DMS79 treated with DMSO at 0.1 percent for 48 hours (cell line): Measurements from ENCODE around the gene TFR2.

Experiments
- DNase-seq: peaks from one replicate; lab custom pipeline; 2025; lab: John Stamatoyannopoulos, UW

TFR2 gene

DNA sequence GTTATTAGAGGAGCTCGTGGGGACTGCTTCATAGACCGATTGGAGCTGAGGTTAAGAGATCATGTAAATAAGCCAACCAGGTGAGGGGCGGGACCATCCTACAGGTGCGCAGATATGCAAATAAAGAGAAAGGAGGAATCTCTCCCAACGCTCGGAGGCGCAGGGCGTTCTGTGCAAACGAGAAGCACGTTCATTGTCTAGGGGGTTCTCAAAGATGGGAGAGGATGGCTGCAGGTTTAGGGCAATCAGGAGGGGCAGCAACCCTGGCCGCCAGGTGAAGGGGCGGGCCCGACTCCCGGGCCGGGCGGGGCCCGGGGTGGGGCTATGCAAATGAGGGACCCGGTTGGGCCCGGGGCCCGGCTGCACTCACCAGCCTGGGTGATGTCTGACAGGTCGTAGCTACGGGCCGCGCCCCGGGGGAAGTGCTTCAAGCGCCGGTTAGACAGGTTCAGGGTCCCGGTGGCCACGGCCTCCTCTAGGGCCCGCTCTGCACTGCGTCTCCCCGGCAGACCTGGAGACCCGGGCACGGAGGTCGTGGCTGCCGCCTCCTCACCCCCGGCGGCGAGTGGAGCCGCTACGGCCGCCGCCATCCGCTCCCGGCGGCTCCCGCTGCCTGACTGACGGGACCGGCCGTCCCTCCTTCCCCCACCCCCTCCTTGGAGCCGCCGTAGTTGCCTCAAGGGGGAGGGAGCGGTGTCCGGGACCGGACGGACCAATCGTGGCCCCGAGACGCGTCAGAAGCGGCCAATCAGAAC, 55.7 kb downstream of the TFR2 start, which contains the start of gene LRCH4:
Gene LRCH4, minus strand, starts transcription at position 619 of the 755 bp plus-strand sequence. Its CDS starts 29 bp downstream, at position 590.
- peak; percentile 70 for DNase-seq

DNA sequence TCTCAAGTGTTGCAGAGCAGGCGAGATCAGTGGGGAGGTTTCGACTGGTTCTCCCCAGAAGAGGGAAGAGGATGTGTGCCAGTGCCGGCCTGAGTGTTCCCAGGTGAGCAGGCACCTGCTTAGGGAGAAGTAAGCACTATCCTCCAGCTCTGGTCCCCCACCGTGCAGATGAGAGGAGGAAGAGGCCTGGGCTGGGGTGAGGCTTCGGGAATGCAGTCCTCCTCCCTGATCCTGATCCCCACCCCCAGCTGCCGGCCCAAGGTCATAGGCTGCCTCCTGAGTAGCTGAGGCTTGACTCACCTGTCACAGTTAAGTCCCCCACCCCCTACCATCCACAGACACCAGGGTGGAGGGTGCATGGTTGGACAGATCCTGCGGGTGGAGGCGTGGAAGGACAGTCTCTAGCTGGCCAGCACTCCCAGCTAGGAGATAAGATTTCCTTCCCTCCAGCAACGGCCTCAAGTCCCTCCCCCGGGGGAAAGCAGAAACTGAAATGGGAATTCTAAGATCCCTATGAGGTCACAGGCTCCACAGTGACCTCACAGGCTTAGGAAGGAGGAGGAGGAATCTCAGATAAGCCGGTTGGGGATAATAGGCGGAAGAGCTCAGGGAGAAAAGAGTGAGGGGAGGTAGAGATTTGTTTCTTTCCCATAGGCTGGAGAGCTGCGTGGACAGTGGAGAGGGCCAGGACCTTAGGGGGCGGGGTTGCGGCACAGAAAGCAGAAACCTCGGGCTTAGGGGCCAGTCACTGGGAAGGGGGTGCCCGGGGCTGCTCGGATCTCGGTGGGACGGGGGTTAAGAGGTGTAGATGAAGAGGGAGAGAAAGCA, 56.5 kb downstream of the TFR2 start:
- DNase-seq = peak; percentile 33

DNA sequence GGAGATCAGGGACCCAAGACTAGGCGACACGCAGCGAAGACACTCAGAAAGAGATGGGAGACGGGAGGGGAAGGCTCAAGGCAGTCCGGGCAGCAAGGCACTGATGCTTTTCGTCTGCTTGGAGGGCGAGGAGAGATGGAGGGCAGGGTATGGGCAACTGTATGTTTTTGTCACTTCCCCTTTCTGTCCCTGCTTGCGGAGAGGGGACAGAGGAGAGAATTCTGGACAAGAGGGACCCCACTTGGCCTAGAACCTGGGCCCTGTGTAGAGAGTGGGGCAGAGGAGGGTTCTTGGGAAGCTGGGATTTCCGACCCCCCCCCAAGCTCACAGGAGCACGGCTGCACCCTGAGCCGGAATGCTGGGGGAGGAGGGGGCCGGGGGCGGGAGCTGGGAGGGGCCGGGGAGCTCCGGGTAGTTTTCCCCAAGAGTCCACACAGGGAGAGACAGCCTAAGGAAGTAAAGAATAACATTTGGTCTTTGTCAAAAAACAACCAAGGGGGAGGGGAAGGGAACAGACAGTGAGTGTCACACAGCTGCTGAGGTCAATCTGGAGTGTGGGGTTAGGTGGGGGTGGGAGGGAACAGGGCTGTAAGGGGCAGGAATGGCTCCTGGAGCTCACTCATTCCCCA, 57.2 kb downstream of the TFR2 start:
- no peak for DNase-seq

DNA sequence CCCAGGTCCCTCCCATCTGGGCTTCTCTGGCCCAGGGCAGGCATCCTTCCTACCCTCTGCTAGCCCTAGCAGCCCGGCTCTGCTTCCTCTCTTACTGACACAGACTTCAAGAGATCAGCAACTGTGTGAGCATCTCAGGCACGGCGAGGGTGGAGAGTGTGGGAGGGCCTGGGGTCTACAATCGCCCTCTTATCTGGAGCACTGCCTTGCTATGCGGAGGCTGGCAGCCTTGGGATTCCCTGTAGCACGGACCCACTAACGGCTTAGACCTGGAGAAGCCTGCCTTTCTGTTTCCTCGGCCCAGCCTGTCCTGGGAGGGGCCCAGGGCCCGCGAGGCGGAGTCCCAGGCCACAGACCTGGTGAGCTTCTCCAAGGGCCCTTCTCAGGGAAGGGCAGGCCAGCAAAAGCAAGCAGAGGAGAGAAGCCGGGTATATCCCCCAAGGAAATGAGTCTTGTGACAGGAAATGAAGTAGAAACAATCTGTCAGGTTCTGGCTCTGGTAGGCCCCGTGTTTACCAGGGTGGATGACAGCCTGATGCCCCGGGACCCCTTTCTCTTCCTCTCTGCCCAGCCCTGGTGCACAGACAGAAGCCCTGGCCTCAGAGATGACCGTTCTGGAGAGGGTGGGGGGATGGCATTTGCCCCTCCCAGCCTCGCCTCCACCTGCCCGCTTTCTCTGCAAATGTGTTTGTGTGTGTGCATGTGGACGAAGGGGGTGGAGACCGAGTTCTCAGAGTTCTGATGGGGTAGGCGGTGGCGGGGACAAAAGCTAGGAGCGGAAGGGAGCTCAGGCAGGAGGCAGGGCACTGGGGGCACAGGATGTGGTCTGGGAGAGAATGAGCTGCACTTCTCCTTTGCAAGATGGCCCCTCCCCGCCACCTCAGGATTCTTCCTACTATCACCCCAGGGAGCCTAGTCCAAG, 58.0 kb downstream of the TFR2 start:
- DNase-seq = no peak

DNA sequence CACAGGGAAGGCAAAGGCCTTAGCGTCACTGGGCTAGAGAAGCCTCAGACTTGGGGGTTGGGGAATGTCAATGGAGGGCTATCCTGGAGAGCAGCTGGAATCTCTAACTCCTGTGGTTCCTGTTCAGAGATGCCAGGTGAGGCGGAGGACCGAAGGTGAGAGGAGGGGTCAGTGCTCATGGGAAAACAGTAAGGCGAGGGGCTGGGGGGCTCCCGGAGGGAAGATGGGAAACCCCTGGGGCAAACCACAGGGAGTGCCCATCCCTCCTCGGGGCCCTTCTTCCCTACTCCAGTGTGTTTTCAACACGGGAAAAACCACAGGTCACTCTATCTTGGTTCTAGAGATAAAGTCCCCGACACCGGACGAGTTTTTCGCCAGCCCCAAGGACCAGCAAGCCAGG, 58.7 kb downstream of the TFR2 start:
- DNase-seq = no peak

DNA sequence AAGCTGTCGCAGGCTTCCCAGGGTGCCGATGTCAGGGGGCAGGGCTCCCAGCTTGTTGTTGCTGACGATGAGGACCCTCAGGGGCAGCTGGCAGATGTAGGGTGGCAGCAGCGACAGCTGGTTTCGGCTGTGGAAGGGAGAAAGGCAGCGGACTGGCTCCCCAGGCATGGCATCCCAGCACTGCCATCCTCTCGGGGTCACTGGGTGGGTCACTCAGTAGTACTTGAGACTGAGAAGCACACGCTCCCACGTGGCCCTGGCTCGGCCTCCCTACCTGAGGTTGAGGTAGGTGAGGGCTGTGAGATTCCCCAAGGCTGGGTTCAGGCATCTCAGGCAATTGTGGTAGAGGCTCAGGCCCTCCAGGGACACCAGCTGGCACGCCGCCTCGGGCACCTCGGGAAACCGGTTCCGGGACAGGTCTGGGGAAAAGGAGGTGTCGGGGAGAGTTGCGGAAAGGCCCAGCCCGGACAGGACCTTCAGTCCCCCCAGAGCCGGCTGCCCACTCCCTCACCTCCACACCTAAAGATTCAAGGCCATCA, 59.2 kb downstream of the TFR2 start:
- peak; percentile 15 for DNase-seq

DNA sequence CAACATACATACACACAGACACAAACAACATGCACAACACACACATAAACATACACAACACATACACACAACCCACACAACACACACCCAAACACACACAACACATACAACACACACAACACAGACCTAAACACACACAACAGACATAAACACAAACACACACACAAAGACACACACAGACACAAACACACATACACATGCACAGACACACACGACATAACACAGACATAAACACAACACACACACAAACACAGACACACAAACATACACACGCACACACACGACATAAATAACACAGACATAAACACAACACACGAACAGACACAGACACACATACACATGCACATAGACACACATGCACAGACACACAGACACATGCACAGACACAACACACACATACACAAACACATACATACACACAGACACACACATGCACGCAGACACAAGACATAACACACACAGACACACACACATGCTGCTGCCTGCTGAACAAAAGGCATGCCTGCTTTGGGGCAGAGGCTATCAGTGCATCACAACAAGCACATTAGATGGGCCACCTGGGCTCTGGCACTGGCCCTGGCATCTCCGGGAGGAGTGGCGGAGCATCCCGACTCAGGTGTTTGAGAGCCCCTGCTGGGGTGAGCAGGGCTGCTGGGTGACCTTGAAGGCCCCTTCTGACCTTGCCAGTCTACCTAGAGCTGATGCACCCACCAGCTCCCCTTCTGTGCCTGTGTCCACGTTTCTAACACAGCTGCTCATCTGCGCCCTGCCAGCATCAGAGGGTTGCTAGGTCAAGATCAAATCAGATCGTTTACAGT, 60.7 kb downstream of the TFR2 start:
- DNase-seq = no peak

DNA sequence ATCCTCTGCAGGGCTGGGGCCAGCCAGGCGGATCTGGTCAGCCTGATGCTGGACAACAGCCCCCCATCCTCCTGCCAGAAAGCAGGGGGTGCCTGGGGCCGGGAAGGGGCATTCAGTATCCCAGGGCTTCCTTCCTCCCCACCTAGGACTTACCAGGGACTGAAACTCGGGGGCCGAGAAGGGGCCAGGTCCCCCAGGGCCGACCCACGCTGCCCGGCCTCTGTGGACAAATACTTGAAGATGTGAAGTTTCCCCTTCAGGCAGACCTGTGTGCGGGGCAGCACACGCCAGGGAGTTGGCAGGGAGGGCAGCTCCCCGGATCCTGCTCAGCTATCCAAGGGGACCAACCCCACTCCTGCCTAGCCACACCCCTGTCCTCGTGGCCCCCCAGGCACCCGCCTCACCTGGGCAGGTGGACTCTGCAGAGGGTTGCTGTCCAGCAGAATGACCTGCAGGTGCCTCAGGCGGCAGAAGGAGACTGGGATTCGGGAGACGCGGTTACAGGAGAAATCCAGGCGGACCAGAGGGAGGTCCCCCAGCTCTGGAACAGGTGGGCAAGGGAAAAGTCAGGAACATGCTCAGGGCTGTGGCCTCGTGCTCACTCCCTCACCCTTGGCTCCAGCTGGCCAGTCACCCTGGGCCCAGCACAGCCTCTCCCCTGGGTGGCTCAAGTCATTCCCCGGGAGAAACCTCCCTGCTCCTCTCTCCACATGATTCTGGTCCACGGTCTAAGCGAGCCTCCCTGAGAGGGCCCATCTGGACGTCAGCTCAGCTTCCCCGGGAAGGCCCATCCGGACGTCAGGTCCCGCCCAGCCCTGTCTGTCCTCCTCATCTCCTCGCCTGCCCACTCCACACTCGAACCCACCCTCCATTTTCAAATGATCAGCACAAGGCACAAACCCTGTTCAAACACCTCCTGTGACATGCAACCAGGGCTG, 62.8 kb downstream of the TFR2 start:
- DNase-seq = no peak

DNA sequence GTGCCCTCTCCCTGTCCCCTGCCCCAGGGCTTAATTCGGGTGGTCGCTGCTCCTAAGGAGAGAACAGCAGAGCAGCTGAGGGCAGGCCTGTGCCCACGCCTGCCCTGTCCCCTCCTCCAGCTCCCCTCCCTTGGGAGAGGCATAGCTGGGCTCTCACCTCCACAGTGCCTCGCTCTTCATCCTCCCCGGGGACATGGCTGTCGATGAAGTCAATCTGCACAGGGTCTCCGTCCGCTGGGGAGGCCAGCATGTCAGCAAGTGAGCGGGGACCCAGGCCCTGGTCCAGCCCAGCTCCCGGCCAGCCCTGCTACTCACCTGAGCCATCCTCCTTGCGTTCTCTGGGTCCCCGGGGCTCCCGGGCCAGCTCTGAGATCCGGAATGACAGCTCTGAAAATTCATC, 63.8 kb downstream of the TFR2 start:
- DNase-seq = no peak

DNA sequence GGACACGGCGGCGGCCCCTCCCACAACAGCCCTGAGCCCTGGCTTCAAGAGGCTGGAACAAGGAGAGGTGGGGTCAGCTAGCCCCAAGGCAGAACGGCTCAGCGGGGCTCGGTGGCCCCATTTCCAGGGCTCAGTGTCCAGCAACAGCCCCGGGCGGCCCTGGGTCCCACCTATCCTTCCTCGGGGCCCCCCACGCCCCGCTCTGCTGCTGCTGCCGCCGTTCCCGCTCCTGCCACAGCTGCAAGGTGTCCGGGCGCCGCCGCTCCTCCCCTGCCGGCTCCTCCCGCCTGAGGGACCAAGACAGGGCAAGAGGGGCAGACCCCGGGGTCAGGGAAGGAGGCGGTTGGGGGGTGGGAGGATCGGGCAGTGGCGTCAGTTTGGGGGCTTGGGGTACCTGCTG, 64.2 kb downstream of the TFR2 start:
- no peak for DNase-seq

DNA sequence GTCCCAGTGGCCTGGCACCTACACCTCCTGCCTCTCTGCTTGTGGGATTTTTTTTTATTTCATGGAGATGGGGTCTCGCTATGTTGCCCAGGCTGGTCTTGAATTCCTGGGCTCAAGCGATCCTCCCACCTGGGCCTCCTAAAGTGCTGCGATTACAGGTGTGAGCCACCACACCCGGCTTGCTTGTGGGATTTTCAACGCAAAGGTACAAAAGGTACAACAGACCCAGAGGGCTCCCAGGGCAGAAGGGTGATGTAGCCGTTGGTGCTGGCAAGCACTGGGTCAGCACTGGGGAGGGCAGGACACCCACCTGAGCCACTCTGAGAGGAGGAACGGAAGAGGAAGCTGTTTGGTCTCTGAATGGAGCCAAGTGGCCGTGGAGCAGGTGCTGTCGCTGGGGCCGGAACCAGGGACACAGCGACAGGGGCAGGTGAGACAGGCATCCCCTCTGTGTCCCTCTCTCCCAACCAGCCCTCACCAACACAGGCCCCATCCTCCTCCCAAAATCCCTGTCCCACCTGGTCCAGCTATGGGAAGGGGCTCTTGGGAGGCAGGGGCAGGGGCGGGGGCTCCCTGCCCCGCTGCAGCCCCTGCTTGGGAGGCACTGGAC, 64.9 kb downstream of the TFR2 start:
- no peak for DNase-seq

DNA sequence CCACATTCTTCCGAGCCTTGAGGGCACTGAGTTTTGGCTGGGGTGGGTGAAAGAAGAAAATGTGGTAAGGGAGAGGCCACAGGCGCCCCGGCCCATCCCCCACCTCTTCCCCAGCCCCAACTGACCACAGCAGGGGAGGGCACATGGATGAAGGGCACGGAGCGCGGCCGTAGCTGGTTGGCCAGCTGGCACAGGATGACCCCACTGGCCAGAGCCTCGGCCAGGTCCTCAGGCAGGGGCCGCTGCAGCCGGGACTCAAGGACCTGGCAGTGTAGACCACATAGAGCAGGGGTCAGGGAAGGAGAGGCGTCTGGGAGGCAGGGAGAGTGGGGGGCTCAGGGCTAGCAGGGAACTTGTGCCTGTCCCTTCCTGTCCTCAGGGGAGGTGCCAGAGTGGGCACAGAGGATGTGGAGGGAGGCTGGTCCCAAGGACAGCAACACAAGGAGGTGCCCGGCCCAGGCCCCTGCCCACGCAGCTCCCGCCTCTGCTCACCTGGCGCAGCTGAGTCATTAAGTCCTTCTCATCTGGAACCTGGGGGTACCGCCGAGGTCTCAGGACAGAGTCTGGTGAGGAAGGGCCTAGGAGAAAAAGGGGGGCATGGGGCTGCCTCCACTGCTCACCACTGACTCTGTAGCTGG, 65.5 kb downstream of the TFR2 start:
- DNase-seq = no peak

DNA sequence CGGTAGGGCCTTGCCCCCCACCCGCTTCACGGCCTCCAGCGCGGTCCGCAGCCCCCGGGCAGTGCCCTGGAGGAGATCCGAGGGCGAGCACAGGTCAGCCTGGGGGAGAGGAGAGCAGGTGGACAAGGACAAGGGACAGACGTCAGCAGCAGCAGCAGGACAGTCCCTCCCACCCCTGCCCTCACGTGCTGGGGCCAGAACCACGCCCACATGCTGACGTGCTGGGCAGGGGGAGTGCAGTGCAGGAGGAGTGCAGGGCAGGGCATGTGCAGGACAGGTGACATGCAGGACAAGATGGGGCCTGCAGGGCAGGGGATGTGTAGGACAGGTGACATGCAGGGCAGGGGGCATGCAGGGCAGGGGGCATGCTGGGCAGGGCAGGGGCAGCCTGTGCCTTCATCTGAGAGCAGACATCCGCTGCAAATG, 66.1 kb downstream of the TFR2 start:
- DNase-seq = no peak

DNA sequence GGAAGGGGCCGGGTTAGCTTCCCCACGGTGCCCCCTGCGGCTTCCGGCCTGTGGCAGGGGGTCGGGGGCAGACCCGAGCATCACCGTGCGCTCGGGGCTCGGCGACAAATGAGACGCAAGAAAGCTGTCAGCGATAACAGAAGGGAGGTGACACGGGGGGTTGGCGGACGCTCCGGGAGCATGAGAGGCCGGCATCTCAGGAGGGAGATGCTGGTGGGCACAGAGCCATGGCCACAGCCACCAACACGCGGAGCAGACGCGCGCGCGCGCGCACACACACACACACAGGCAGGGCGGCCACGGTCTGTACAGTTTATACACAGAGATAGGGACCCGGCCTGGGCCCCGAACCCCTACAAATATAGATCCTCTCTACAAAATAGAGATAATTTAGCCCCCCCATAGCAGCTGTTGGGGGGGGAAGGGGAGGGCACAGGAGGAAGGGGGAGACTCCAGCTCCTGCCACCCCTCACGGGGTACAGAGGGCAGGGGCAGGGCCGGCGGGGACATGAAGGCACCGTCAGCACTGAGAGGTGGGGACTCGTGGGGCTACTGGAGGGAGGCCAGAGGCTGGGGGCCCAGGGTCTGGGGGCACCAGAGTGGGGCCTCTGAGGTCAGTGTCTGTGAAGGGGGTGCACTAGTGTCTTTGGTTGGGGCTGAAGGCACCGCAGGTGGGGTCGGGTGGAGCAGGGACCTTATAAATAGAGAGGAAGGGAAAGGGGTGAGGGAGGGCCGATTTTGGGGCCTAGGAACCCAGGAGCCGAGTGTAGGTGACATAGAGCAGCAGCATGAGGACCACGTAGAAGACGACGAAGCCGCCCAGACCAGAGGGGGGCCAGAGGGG, 66.8 kb downstream of the TFR2 start:
- DNase-seq = no peak

DNA sequence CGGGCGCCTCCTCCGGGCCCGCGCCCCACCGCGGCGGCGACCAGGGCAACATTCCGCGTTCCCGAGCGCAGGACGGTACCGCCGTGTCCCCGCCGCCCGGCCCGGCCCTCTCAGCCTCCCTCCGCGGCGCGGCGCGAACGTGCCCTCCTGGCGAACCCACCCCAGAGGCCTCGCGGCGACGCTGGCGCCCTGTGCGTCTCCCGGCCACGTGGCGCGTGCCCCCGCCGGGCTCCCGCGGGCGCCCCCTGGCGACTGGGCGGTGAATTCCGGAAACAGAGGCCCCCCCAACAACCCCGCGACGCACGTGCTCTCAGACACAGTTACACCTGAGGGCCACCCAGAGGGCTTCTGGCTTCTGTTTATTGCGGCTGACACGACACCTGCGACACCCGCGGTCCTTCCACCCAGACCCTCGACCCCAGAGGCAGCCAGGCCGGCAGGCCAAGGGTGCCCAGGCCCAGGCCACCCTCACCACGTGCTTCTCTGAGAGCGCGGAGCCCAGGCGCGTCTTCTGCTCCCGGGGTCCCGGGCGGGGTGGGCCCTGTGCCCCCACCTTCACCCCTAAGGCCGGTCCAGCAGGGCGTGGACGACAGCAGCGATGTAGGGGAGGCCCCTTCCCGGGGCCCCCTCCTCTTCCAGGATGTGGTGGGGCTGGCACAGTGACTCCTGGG, 67.5 kb downstream of the TFR2 start, which contains the start of gene SAP25:
Gene SAP25, minus strand, starts transcription at position 210 of the 671 bp plus-strand sequence. Its CDS starts 158 bp downstream, at position 52.
- no peak for DNase-seq

DNA sequence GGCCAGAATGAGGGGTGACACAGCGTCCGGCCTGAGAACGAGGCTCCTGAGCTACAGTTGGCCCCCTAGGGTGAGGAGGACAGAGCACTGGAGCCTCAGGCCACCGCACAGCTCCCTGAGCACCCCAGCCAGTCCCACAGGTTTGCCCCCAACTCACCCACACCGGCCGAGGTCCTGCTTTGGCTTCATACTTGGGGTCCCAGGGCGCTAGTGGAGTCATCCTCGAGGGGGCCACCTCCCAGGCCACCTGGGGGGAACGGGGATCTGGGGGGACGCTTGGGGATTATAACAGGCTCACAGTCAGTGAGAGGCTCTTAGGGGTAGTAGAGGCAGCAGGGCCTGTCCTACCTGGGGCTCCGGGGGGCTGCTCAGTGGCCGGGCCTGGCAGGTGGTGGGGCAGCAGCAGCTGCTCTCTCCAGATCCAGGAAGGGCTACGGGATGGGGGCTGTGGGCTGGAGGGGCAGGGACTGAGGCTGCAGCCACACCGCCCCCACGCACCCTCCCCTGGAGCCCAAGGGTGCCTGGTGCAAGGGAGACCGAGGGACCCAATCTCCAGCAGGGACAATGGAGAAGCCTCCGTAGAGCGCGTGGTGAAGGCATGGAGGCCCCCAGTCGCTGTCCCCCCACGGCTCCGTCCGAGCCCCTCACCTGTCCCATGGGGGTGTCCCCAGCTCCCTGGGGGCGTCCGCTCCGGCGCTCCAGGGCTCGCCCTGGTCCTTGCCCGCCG, 68.2 kb downstream of the TFR2 start:
- no peak for DNase-seq
